Loucy (cell line): ENCODE data around the gene PPDPF.

Experiments used
- CTCF ChIP-seq: fragments of 200-600 bp; sonication (generic); conservative IDR thresholded peaks from 2 replicates; pipeline ENCODE4 v1.5.1; 2014; ENCODE audit warnings: mild to moderate bottlenecking, antibody characterized with exemption, low read length
- EZH2phosphoT487 ChIP-seq: fragments of 200-600 bp; IDR thresholded peaks from 2 replicates; pipeline ENCODE4 v1.6.1; 2018; ENCODE audit warnings: antibody characterized with exemption, mild to moderate bottlenecking, moderate library complexity, borderline replicate concordance

GRCh38 chr20:63529861-63530787, 9.6 kb downstream of the PPDPF start:
- TF ChIP-seq CTCF: no peak
- TF ChIP-seq EZH2phosphoT487: no peak
